ENCODE results near the gene AIDA. TPM values are rescaled to one million over a fixed set of nuclear protein-coding genes. Genes with fewer than 3 reads are reported as not detected.
A peak's percentile ranks its signal among the peaks of the same experiment; 100 is the strongest.
"Not testable (repeated sequence)": the region's sequence is repeated elsewhere in the genome, so short reads cannot be mapped to it uniquely, and the experiment has no call there.

Gene AIDA
- total and polyA plus RNA-seq, 4 experiments from 2014 or later, result 35.2 to 64.5 (median 49.0) TPM

DNA sequence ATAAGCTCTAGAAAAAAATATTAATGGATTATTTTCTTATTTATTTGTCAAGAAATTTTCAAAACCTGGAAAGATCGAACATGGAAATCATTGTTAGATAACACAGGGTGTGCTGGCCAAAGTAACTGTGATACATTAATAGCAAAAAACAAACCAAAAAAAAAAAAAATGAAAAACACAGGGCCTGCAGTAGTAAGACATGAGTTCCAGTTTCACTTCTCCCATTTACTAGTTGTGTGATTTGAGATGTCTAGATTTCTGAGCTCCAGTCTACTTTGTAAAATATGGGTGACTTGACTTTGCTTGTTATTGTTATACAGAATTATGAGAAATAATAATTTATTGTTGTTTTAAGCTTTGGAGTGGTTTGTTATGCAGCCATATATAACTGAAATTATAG is 38.4 kb upstream of the AIDA start:
- peaks cover 8 to 13% of the 10 kb centered on the region in 2 donors for H3K27me3 Mint-ChIP-seq
- H3K4me3 Mint-ChIP-seq, result no peak overlapping the region
- H3K4me1 Mint-ChIP-seq, result no peaks in the 10 kb centered on the region
- H3K27ac Mint-ChIP-seq, result no peak overlapping the region
- no peaks in the 10 kb centered on the region for H3K4me1 ChIP-seq (ENCODE audit: insufficient read depth, low read length)
- peaks cover 0 to 2% (median 0%) of the 10 kb centered on the region in 8 donors for H3K9me3 Mint-ChIP-seq
- POLR2A ChIA-PET (ENCODE audit: partially characterized antibody), result no interaction called here
- intact Hi-C loops (cut with micrococcal nuclease), result no loop called here
- CTCF ChIA-PET (ENCODE audit: partially characterized antibody), result interaction anchor here (1.3 to 1.5 kb wide), 2 partner anchors 11 to 14 kb away, joined by 3 to 5 read pairs; partner anchors contain the start of gene FAM177B
- DNase-seq, result no peak
- H3K9me3 ChIP-seq (ENCODE audit: control insufficient read depth in 1 of 2, low read length in 2 of 2), result no peaks in the 10 kb centered on the region
- no peaks in the 10 kb centered on the region for H3K36me3 ChIP-seq (ENCODE audit: insufficient read depth, low read length)
- H3K27me3 ChIP-seq (ENCODE audit: insufficient read depth, low read length), result no peaks in the 10 kb centered on the region
- H3K4me3 ChIP-seq (ENCODE audit: low read length in 2 of 2), result no peak overlapping the region
- H3K27ac ChIP-seq (ENCODE audit: low read depth, low read length), result no peak overlapping the region
- no peaks in the 10 kb centered on the region for H3K36me3 Mint-ChIP-seq

- intact Hi-C loops (cut with micrococcal nuclease), result no loop called here
- H3K4me1 Mint-ChIP-seq, result no peaks in the 10 kb centered on the region
- ChIA-PET CTCF (ENCODE audit: partially characterized antibody) (interaction anchor here (1.5 kb wide), 1 partner anchor 11 kb away, joined by 5 read pairs; no protein-coding TSS in a partner anchor), POLR2A (ENCODE audit: partially characterized antibody) (no interaction called here)
- no peaks in the 10 kb centered on the region for H3K27me3 ChIP-seq (ENCODE audit: insufficient read depth, low read length)
- H3K4me3 ChIP-seq (ENCODE audit: low read length in 2 of 2), result no peak overlapping the region
- H3K27ac Mint-ChIP-seq, result no peak overlapping the region
- H3K27me3 Mint-ChIP-seq, result peaks cover 7 to 13% of the 10 kb centered on the region in 2 donors
- DNase-seq, result peak in 1 of 5 donors; percentile 16
- H3K9me3 ChIP-seq (ENCODE audit: control insufficient read depth in 1 of 2, low read length in 2 of 2), result no peaks in the 10 kb centered on the region
- no peaks in the 10 kb centered on the region for H3K36me3 Mint-ChIP-seq
- H3K36me3 ChIP-seq (ENCODE audit: insufficient read depth, low read length), result no peaks in the 10 kb centered on the region
- H3K9me3 Mint-ChIP-seq, result no peaks in the 10 kb centered on the region
- no peak overlapping the region for H3K27ac ChIP-seq (ENCODE audit: low read depth, low read length)
- no peak overlapping the region for H3K4me3 Mint-ChIP-seq
- no peaks in the 10 kb centered on the region for H3K4me1 ChIP-seq (ENCODE audit: insufficient read depth, low read length)
These were observed 37.6 kb upstream of the AIDA start for GRCh38 chr1:222749927-222750326.

DNA sequence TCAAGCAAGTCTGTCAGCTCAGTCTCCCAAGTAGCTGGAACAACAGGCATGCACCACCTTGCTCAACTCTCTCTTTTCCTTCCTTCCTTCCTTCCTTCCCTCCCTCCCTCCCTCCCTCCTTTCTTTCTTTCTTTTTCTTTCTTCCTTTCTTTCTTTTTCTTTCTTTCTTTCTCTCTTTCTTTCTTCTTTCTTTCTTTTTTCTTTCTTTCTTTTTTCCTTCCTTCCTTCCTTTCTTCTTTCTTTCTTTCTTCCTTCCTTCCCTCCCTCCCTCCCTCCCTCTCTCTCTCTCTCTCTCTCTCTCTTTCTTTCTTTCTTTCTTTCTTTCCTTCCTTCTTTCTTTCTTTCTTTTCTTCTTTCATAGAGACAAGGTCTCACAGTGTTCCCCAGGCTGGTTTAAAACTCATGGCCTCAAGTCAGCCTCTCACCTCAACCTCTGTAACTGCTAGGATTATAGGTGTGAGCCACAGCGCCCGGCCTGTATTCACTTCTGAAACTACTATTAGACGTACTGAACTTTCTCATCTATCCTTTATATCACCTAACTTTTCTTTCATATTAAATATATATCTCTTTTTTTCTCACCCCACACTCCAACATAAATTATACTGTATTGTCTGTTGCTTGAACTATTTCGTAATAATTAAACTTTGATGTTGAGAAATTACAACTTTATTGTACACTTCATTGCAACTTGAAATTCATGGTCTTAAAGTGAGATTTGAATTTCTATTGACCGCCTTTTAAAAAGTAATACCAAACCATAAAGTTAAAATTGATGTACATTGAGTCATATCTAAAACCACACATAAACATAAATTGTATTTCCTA is 29.6 kb upstream of the AIDA start:
- CTCF ChIA-PET (ENCODE audit: partially characterized antibody); POLR2A ChIA-PET (ENCODE audit: partially characterized antibody); H3K27ac ChIP-seq (ENCODE audit: low read depth, low read length): not testable (repeated sequence)

DNA sequence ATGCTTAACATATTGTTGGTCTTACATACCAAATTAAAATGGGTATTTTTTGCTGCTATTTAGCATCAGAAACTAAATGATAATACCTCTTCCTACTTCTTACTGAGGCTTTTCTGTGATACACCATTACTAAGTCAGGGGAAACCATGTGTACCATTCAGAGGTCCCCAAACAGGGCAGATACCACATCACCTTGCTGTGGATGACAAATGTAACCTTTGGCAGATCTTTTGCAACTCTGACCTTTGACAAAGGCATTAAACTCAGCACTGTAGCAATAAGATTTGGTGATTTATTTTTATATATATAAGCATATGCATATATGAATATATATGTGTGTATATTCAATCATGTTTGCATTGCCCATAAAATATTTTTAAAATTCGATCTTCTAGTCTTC is 27.6 kb upstream of the AIDA start:
- Mint-ChIP-seq H3K27ac (no peak overlapping the region), H3K36me3 (peaks cover 3 to 4% of the 10 kb centered on the region in 2 donors), H3K27me3 (no peaks in the 10 kb centered on the region), H3K4me3 (no peak overlapping the region), H3K9me3 (no peaks in the 10 kb centered on the region), H3K4me1 (no peaks in the 10 kb centered on the region)
- no peak for DNase-seq
- Histone ChIP-seq H3K9me3 (ENCODE audit: control insufficient read depth in 1 of 2, low read length in 2 of 2) (no peaks in the 10 kb centered on the region), H3K27ac (ENCODE audit: low read depth, low read length) (no peak overlapping the region), H3K4me1 (ENCODE audit: insufficient read depth, low read length) (no peaks in the 10 kb centered on the region), H3K4me3 (ENCODE audit: low read length in 2 of 2) (no peak overlapping the region), H3K36me3 (ENCODE audit: insufficient read depth, low read length) (peaks cover 6% of the 10 kb centered on the region), H3K27me3 (ENCODE audit: insufficient read depth, low read length) (no peaks in the 10 kb centered on the region)
- intact Hi-C loops (cut with micrococcal nuclease), result loop anchor here (2.0 kb wide), 1 partner anchor 383 kb away; no protein-coding TSS in a partner anchor
- POLR2A ChIA-PET (ENCODE audit: partially characterized antibody), result no interaction called here
- CTCF ChIA-PET (ENCODE audit: partially characterized antibody), result interaction anchor here (1.3 to 2.3 kb wide), 3 partner anchors 11 to 350 kb away, joined by 5 to 13 read pairs (median 7); no protein-coding TSS in a partner anchor

More for the DNA sequence above, 29.6 kb upstream of the AIDA start:
- H3K9me3 ChIP-seq (ENCODE audit: control insufficient read depth in 1 of 2, low read length in 2 of 2); H3K36me3 ChIP-seq (ENCODE audit: insufficient read depth, low read length); DNase-seq; H3K9me3 Mint-ChIP-seq; H3K4me3 ChIP-seq (ENCODE audit: low read length in 2 of 2); H3K4me1 Mint-ChIP-seq; H3K27me3 ChIP-seq (ENCODE audit: insufficient read depth, low read length); H3K36me3 Mint-ChIP-seq; intact Hi-C loops (cut with micrococcal nuclease); H3K4me3 Mint-ChIP-seq; H3K4me1 ChIP-seq (ENCODE audit: insufficient read depth, low read length); H3K27me3 Mint-ChIP-seq: not testable (repeated sequence)
- peak overlapping the region in 1 of 7 donors; percentile 13 for H3K27ac Mint-ChIP-seq

DNA sequence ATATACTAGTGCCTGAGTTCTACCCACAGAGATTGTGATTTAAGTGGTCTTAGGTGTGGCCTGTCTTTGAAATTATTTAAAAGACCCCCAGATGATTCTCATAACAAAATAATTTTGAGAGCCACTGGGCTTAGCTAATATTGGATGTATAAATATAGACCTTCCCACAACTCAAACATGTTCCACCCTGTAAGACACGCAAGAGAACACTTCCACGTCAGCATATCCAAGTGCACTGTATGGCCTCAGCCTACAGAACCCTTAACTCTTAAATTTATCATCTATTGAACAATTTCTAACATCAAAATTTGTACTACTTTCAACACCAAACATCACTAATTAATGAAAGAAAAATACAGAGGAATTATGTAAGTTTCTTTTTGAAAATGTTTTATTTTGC is 27.2 kb upstream of the AIDA start:
- Mint-ChIP-seq H3K4me3 (no peak overlapping the region), H3K27me3 (no peaks in the 10 kb centered on the region), H3K9me3 (no peaks in the 10 kb centered on the region), H3K4me1 (peaks cover 0 to under 1% (median 0%) of the 10 kb centered on the region in 4 donors), H3K27ac (peak overlapping the region in 1 of 7 donors; percentile 2), H3K36me3 (peaks cover 3 to 8% of the 10 kb centered on the region in 2 donors)
- intact Hi-C loops (cut with micrococcal nuclease), result loop anchor here (2.0 kb wide), 1 partner anchor 383 kb away; no protein-coding TSS in a partner anchor
- no peaks in the 10 kb centered on the region for H3K4me1 ChIP-seq (ENCODE audit: insufficient read depth, low read length)
- ChIA-PET CTCF (ENCODE audit: partially characterized antibody) (interaction anchor here (0.9 to 2.3 kb wide), 8 partner anchors 11 to 944 kb away, joined by 3 to 13 read pairs (median 4); no protein-coding TSS in a partner anchor), POLR2A (ENCODE audit: partially characterized antibody) (no interaction called here)
- no peak overlapping the region for H3K27ac ChIP-seq (ENCODE audit: low read depth, low read length)
- H3K4me3 ChIP-seq (ENCODE audit: low read length in 2 of 2), result no peak overlapping the region
- H3K9me3 ChIP-seq (ENCODE audit: control insufficient read depth in 1 of 2, low read length in 2 of 2), result no peaks in the 10 kb centered on the region
- peaks cover 11% of the 10 kb centered on the region for H3K36me3 ChIP-seq (ENCODE audit: insufficient read depth, low read length)
- H3K27me3 ChIP-seq (ENCODE audit: insufficient read depth, low read length), result no peaks in the 10 kb centered on the region
- no peak for DNase-seq

GRCh38 chr1:222736972-222737371 is 24.7 kb upstream of the AIDA start, which contains the start of gene FAM177B:
Gene FAM177B (plus strand): TSS chr1:222737202. CDS start chr1:222746546, 9,344 bp downstream.
- intact Hi-C loops (cut with micrococcal nuclease), result no loop called here
- CTCF ChIA-PET (ENCODE audit: partially characterized antibody), result interaction anchor here (1.1 to 1.7 kb wide), 3 partner anchors 14 to 396 kb away, joined by 3 to 7 read pairs (median 3); no protein-coding TSS in a partner anchor

DNA sequence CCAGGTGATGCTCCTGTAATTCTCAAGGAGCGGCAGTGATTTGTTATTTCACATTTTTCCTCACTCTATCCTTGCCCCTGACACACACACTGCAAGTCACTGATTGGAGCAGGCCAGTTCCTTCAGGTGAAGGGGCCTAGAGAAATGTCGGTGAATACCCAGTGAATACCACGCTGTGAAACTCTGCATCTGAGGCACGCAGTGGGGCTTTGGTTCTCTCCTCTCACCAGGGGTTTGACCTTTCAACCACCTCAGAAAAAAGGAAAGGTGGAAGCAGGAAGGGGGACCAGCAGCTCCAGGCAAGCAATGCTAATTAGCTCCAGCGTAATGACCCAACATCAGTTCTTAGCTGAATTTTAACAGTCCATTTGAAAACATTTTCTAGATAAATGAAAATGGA is 24.2 kb upstream of the AIDA start:
- Mint-ChIP-seq H3K27me3 (no peaks in the 10 kb centered on the region), H3K9me3 (no peaks in the 10 kb centered on the region), H3K4me3 (no peak overlapping the region), H3K4me1 (peaks cover 0 to 2% (median 1%) of the 10 kb centered on the region in 4 donors), H3K36me3 (peaks cover 20 to 31% of the 10 kb centered on the region in 2 donors), H3K27ac (no peak overlapping the region)
- CTCF ChIA-PET (ENCODE audit: partially characterized antibody), result interaction anchor here (1.1 to 1.7 kb wide), 5 partner anchors 15 to 397 kb away, joined by 3 to 7 read pairs (median 3); no protein-coding TSS in a partner anchor
- intact Hi-C loops (cut with micrococcal nuclease), result no loop called here
- Histone ChIP-seq H3K4me3 (ENCODE audit: low read length in 2 of 2) (no peak overlapping the region), H3K4me1 (ENCODE audit: insufficient read depth, low read length) (no peaks in the 10 kb centered on the region), H3K27ac (ENCODE audit: low read depth, low read length) (no peak overlapping the region), H3K9me3 (ENCODE audit: control insufficient read depth in 1 of 2, low read length in 2 of 2) (no peaks in the 10 kb centered on the region), H3K27me3 (ENCODE audit: insufficient read depth, low read length) (no peaks in the 10 kb centered on the region), H3K36me3 (ENCODE audit: insufficient read depth, low read length) (peaks cover 34% of the 10 kb centered on the region)
- POLR2A ChIA-PET (ENCODE audit: partially characterized antibody), result no interaction called here
- no peak for DNase-seq

More at GRCh38 chr1:222736972-222737371, 24.7 kb upstream of the AIDA start, which contains the start of gene FAM177B:
- Histone ChIP-seq H3K27ac (ENCODE audit: low read depth, low read length) (no peak within 1 kb of the TSS), H3K9me3 (ENCODE audit: control insufficient read depth in 1 of 2, low read length in 2 of 2) (no peaks in the 10 kb centered on the region), H3K27me3 (ENCODE audit: insufficient read depth, low read length) (no peaks in the 10 kb centered on the region), H3K4me1 (ENCODE audit: insufficient read depth, low read length) (no peaks in the 10 kb centered on the region), H3K36me3 (ENCODE audit: insufficient read depth, low read length) (peaks cover 30% of the 10 kb centered on the region), H3K4me3 (ENCODE audit: low read length in 2 of 2) (no peak within 1 kb of the TSS)
- Mint-ChIP-seq H3K27ac (no peak within 1 kb of the TSS), H3K36me3 (peaks cover 17 to 27% of the 10 kb centered on the region in 2 donors), H3K4me1 (peaks cover 0 to 2% (median 0%) of the 10 kb centered on the region in 4 donors), H3K9me3 (no peaks in the 10 kb centered on the region), H3K27me3 (no peaks in the 10 kb centered on the region), H3K4me3 (no peak within 1 kb of the TSS)
- DNase-seq, result no peak
- POLR2A ChIA-PET (ENCODE audit: partially characterized antibody), result interaction anchor here (0.9 kb wide), 1 partner anchor 24 kb away, joined by 3 read pairs; no protein-coding TSS in a partner anchor
